Breast epithelium (tissue), 4 donors: ENCODE results near the gene ATG7. TPM values are rescaled to one million over a fixed set of nuclear protein-coding genes. Genes with fewer than 3 reads are reported as not detected.
A peak's percentile ranks its signal among the peaks of the same experiment; 100 is the strongest.
"Not testable (repeated sequence)": the region's sequence is repeated elsewhere in the genome, so short reads cannot be mapped to it uniquely, and the experiment has no call there.

Experiments used
- DNase-seq, 2 donors: peaks; one replicate each; pipeline ENCODE4 v3.0.0-alpha.2; 2019; ENCODE audit warnings: low spot score in 2 of 2
- H3K27ac ChIP-seq, 2 donors: fragments of 200-600 bp; sonication (generic) in 1 of 2; one replicate each; pipeline ENCODE4 v1.5.1; 2016 to 2019; ENCODE audit warnings: mild to moderate bottlenecking in 1 of 2
- H3K27me3 ChIP-seq, 2 donors: fragments of 200-600 bp; sonication (generic) in 1 of 2; one replicate each; pipeline versions ENCODE4 v1.5.1 to v1.6.0; 2017 to 2019; ENCODE audit warnings: control low read depth in 1 of 2, mild to moderate bottlenecking in 1 of 2
- H3K36me3 ChIP-seq: fragments of 200-600 bp; one replicate; pipeline ENCODE4 v1.5.1; 2019
- H3K4me1 ChIP-seq, 2 donors: fragments of 200-600 bp; sonication (generic); one replicate each; pipeline ENCODE4 v1.5.1; 2016 to 2019; ENCODE audit warnings: control low read depth in 1 of 2
- H3K4me3 ChIP-seq, 3 donors: fragments of 200-600 bp; sonication (generic); 1 replicate in 2 of 3; 2 replicates in 1 of 3; pipeline ENCODE4 v1.5.1; 2016 to 2019; ENCODE audit warnings: mild to moderate bottlenecking in 3 of 3, moderate library complexity in 2 of 3
- H3K9me3 ChIP-seq, 2 donors: fragments of 200-600 bp; sonication (generic) in 1 of 2; one replicate each; pipeline ENCODE4 v1.5.1; 2016 to 2019; ENCODE audit warnings: control low read depth in 1 of 2
- CTCF ChIP-seq, 3 donors: fragments of 450-650 bp; IDR thresholded peaks; one replicate each; pipeline ENCODE4 v1.5.1; 2016 to 2017; ENCODE audit warnings: antibody characterized with exemption in 3 of 3, mild to moderate bottlenecking in 3 of 3, moderate library complexity in 3 of 3
- POLR2A ChIP-seq: fragments of 450-650 bp; IDR thresholded peaks from one replicate; pipeline ENCODE4 v1.6.1; 2016; ENCODE audit warnings: antibody characterized with exemption, mild to moderate bottlenecking, moderate library complexity
- POLR2AphosphoS5 ChIP-seq, 3 donors: sonication (generic); formaldehyde crosslinking; IDR thresholded peaks; one replicate each; pipeline ENCODE4 v1.6.1; 2017; ENCODE audit warnings: antibody characterized with exemption in 3 of 3
- intact Hi-C: fragments of 100-400 bp; cut with DNase I; formaldehyde crosslinking; loops from one replicate; pipeline ENCODE4 v1.15.1; 2023; ENCODE audit warnings: low total_unique reads
- total RNA-seq, 3 donors: library from RNA; depleted of rRNA; stranded (reverse); fragments of >200 nt; gene quantifications; one replicate each; pipeline ENCODE4 v1.1.0, GENCODE V29; 2016

Gene ATG7
- total RNA-seq, 3 donors from 2014 or later = 64.9 to 81.9 (median 75.5) TPM

GRCh38 chr3:11509173-11510000 lies 237.2 kb downstream of the ATG7 start:
- Histone ChIP-seq H3K27me3 (no peaks in the 10 kb centered on the region), H3K4me3 (no peak overlapping the region), H3K4me1 (peaks cover 0 to 11% of the 10 kb centered on the region in 2 donors), H3K27ac (peak overlapping the region; percentile 50 to 62), H3K36me3 (no peaks in the 10 kb centered on the region), H3K9me3 (no peaks in the 10 kb centered on the region)
- intact Hi-C loops = no loop called here
- peak in 1 of 2 donors; percentile 31 for DNase-seq
- no peak for TF ChIP-seq CTCF (IDR thresholded peaks at IDR 0.05)
- TF ChIP-seq POLR2A = no peak
- no peak for TF ChIP-seq POLR2AphosphoS5 (IDR thresholded peaks at IDR 0.05)

- H3K4me3 ChIP-seq = no peak overlapping the region
- no peaks in the 10 kb centered on the region for H3K36me3 ChIP-seq
- H3K9me3 ChIP-seq = no peaks in the 10 kb centered on the region
- intact Hi-C loops = no loop called here
- H3K4me1 ChIP-seq = peaks cover 0 to 11% of the 10 kb centered on the region in 2 donors
- H3K27me3 ChIP-seq = no peaks in the 10 kb centered on the region
- TF ChIP-seq POLR2AphosphoS5 (IDR thresholded peaks at IDR 0.05) (no peak), CTCF (IDR thresholded peaks at IDR 0.05) (no peak), POLR2A (no peak)
- DNase-seq = no peak
- peak overlapping the region; percentile 50 to 62 for H3K27ac ChIP-seq
These were observed 237.8 kb downstream of the ATG7 start for GRCh38 chr3:11510001-11510340.

GRCh38 chr3:11510356-11510755 lies 238.2 kb downstream of the ATG7 start:
- no peak for DNase-seq
- intact Hi-C loops = no loop called here
- Histone ChIP-seq H3K36me3 (no peaks in the 10 kb centered on the region), H3K27me3 (no peaks in the 10 kb centered on the region), H3K4me3 (no peak overlapping the region), H3K9me3 (no peaks in the 10 kb centered on the region), H3K4me1 (peaks cover 0 to 11% of the 10 kb centered on the region in 2 donors), H3K27ac (peak overlapping the region in 1 of 2 donors; percentile 62)
- TF ChIP-seq POLR2A (no peak), POLR2AphosphoS5 (IDR thresholded peaks at IDR 0.05) (no peak), CTCF (IDR thresholded peaks at IDR 0.05) (no peak)

GRCh38 chr3:11511606-11512005 lies 239.4 kb downstream of the ATG7 start:
- DNase-seq, H3K27ac ChIP-seq, H3K4me3 ChIP-seq, intact Hi-C loops, H3K27me3 ChIP-seq, H3K9me3 ChIP-seq, H3K36me3 ChIP-seq: not testable (repeated sequence)
- peaks cover 0 to 11% of the 10 kb centered on the region in 2 donors for H3K4me1 ChIP-seq

- Histone ChIP-seq H3K27ac (peak overlapping the region in 1 of 2 donors; percentile 68), H3K4me1 (peaks cover 0 to 11% of the 10 kb centered on the region in 2 donors)
- H3K27me3 ChIP-seq, H3K36me3 ChIP-seq, H3K4me3 ChIP-seq, DNase-seq, intact Hi-C loops, H3K9me3 ChIP-seq: not testable (repeated sequence)
These were observed 241.1 kb downstream of the ATG7 start for GRCh38 chr3:11513125-11513816.

- no peaks in the 10 kb centered on the region for H3K9me3 ChIP-seq
- H3K36me3 ChIP-seq = no peaks in the 10 kb centered on the region
- H3K4me1 ChIP-seq = peaks cover 0 to 11% of the 10 kb centered on the region in 2 donors
- H3K4me3 ChIP-seq = no peak overlapping the region
- no peak for DNase-seq
- TF ChIP-seq POLR2AphosphoS5 (IDR thresholded peaks at IDR 0.05) = no peak
- TF ChIP-seq CTCF (IDR thresholded peaks at IDR 0.05) = no peak
- TF ChIP-seq POLR2A = no peak
- intact Hi-C loops = no loop called here
- peak overlapping the region in 1 of 2 donors; percentile 68 for H3K27ac ChIP-seq
- H3K27me3 ChIP-seq = no peaks in the 10 kb centered on the region
These were observed 241.6 kb downstream of the ATG7 start for GRCh38 chr3:11513817-11514135.
